ENCODE data around the gene CALML6.

DNA sequence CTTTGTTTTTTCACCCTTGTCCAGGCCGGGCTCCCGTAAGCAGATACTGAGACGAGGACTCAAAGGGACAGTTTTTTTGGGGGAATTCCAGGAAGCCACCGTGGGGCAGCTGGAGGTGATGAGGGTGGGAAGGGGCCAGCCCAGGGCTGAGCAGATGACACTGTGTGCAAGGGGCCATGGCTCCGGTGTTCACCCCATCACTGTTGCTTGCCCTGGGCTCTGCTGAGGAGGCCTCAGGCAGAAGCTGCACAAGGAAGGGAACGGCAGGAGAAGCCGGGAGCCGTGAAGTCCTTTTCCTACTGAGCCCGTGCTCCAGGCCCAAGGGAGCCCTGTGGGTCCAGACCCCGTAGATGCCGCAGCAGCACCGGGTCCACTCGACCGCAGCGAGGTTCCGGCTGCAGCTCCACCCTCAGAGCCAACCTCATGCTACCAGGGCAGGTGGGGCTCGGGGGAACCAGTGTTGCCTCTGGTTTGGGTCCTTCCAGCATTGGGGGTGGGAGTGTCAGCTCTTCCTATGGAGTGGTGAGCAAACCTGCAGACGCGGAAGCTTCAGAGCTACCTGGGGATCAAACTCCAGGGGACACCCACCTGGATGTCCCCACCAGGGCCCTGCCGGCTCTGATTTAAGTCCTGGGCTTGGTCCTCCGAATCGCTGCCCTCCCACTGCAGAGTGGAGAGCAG lies 4.3 kb upstream of the CALML6 start:
- no peak for TF ChIP-seq POLR2AphosphoS5 (IDR thresholded peaks at IDR 0.05; ENCODE audit: low read depth, low read length)
- TF ChIP-seq TAF1 (IDR thresholded peaks at IDR 0.05; ENCODE audit: borderline replicate concordance, low read depth, low read length), result no peak
